ENCODE data around the gene AFF1.

DNA sequence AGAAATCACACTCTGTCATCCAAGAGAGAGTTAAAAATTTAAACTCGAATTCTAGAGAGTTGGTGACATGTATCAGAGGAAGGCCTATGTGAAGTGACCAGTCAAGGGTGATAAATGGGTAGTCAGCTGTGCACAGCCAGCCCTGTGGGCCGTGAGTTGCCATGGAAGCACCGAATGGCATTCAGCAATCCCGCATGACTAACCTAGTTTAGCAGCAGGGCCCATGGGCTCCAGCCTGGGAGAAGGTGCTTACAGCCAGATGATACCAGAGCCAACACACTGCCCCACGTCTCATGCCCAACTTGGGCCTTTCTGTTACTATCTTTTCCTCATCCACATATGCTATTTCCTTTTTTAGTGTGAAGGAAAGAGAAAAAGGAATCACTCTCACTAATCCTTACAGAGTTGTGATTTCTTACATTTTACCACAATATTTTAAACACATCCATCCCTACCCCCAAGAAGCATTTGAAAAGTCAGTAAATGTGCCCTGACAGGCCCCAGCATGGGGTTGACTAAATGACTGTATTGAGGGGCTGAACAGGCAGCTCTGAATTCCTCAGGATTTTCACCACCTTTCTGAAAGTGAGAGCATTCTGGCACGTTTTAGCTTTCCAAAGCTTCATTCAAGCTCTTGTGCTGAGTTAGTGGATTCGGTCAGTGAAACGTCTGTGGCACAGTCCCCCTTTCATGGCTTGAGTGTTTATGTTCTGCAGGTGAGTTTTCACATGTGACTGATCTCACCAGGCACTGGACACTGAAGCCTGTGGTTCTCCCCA lies 104.2 kb downstream of the AFF1 start:
- TF ChIP-seq POLR2A (IDR thresholded peaks at IDR 0.05) (no peak), CTCF (IDR thresholded peaks at IDR 0.05) (no peak)
